Measurements from ENCODE around the gene KCNJ10. TPM values are rescaled to one million over a fixed set of nuclear protein-coding genes. Genes with fewer than 3 reads are reported as not detected.

KCNJ10 gene
- total RNA-seq, 1 donor from 2014 or later: 0.28 TPM

Other genes starting within 250 kb of the KCNJ10 start
- 0.53 TPM for gene SLAMF8, start 243.3 kb downstream of the KCNJ10 start, total RNA-seq
- gene VSIG8, start 207.5 kb downstream of the KCNJ10 start, total RNA-seq: not detected
- gene CFAP45, start 170.0 kb downstream of the KCNJ10 start, total RNA-seq: not detected
- gene TAGLN2, start 144.7 kb downstream of the KCNJ10 start, total RNA-seq: 68.3 TPM
- 17.0 TPM for gene IGSF9, start 124.5 kb downstream of the KCNJ10 start, total RNA-seq
- 0.83 TPM for gene SLAMF9, start 115.9 kb downstream of the KCNJ10 start, total RNA-seq
- gene PIGM, start 38.2 kb downstream of the KCNJ10 start, total RNA-seq: 3.4 TPM
- not detected for gene KCNJ9, start 11.4 kb upstream of the KCNJ10 start, total RNA-seq
- 54.5 TPM for gene IGSF8, start 28.5 kb upstream of the KCNJ10 start, total RNA-seq
- 0.45 TPM for gene ATP1A2, start 45.6 kb upstream of the KCNJ10 start, total RNA-seq
- not detected for gene ATP1A4, start 81.4 kb upstream of the KCNJ10 start, total RNA-seq
- not detected for gene CASQ1, start 120.4 kb upstream of the KCNJ10 start, total RNA-seq
- gene PEA15, start 135.2 kb upstream of the KCNJ10 start, total RNA-seq: 11.3 TPM
- gene DCAF8, start 192.4 kb upstream of the KCNJ10 start, total RNA-seq: 127 TPM
- 82.5 TPM for gene PEX19, start 215.0 kb upstream of the KCNJ10 start, total RNA-seq

All from left lobe of liver (tissue), 1 donor.